Caki2 (cell line): ENCODE data around the gene TBC1D8. TPM values are rescaled to one million over a fixed set of nuclear protein-coding genes. Genes with fewer than 3 reads are reported as not detected.

Experiments
- DNase-seq: peaks from one replicate; pipeline ENCODE4 v3.0.0-alpha.2; 2015; ENCODE audit warnings: low read depth
- in situ Hi-C: cut with HindIII; loops from 2 replicates; pipeline ENCODE4 v1.10.0; 2016; ENCODE audit warnings: low sequenced_read_pairs, low pct_unique_long_range_greater_than_20kb, mixed read lengths
- total RNA-seq: library from RNA; depleted of rRNA; stranded (reverse); fragments of >200 nt; shearing (Covaris generic); gene quantifications from 2 replicates; pipeline ENCODE4 v1.2.3, GENCODE V29; 2014; ENCODE audit warnings: low replicate concordance

TBC1D8 gene
- total RNA-seq, 1 experiment from 2014 or later: 49.8 TPM

DNA sequence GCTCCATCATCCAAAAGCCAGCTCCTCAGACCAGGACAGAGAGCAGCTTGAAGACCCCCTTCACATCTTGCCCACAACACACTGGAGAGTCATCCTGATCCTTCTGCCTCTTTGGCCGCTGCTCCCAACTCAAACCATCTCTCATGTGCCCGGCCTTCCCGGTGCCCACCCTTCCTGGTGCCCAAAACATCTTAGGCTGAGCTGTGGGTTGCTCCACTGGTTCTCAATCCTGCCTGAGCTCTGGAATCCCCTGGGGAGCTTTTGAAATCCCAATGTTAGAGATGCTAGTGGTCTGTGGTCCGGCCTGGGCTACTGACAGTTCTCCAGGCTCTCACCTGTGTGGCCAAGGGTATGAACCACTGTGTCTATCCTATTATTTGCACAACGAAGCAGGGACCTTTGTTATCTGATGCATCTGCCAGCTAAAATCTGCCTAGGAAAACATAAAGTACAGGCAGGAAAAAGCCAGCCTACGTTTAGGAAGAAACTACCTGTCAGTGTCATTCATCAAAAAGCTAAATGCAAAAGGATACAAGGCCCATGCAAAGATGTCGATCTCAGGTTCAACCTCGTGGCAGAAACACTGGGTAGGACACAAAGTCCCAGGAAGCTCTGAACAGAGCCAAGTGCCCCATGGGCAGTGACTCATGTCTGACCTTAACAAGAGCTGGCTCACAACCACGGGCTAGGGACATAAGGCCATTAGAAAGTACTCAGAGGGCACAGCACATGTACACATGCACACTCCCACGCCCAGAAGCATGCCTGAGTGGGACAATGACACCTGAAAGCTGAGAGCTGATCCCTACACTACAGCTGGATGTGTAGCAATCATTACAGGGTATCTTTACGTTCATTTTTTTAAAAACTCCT, 30.8 kb downstream of the TBC1D8 start:
- DNase-seq: peak; percentile 84
- in situ Hi-C loops: no loop called here

DNA sequence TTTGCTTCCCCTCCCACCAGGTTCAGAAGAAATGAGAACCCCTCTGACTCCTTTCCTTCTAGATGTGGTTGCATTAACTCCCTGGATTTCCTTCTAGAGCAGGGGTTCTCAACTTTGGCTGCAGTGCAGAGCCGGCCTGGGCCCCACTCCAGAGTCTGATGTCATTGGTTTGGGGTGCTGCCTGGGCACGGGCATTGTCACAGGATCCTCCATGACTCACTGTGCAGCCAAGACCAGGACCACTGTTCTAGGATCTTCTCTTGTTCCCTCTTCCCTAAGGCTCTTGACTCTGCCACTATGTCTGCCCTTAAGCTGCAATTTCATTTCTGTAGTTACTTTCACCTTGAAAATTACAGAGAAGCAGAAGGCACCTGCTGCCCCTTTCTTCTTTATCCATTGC, 31.8 kb downstream of the TBC1D8 start:
- in situ Hi-C loops: no loop called here
- DNase-seq: no peak

DNA sequence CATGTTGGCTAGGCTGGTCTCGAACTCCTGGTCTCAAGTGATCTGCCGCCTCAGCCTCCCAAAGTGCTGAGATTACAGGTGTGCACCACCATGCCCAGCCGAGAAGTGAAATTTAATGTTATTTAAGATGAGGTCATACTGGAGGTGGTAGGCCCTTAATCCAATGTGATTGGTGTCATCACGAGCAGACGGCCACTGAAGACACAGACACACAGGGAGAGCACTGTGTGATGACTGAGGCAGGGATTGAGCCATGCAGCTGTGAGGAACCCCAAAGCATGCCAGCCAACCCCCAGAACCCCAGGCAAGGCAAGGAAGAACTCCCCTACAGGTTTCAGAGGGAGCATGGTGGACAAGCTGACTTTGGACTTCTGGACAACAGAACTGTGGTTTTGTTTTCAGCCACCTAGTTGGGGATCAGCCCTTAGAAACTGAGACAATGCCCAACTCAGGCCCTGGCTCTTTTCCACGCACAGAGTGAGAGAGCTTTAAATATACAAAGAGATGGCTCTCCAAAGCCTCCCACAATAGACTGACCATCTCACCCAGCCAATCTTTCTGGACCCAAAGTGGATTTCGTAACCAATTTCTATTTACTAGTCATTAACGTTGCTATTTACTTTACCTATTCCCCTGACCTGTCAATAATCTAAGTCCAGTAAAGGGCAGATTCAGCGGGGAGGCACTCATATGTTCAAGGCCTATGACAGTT, 34.2 kb downstream of the TBC1D8 start:
- in situ Hi-C loops: no loop called here
- no peak for DNase-seq

DNA sequence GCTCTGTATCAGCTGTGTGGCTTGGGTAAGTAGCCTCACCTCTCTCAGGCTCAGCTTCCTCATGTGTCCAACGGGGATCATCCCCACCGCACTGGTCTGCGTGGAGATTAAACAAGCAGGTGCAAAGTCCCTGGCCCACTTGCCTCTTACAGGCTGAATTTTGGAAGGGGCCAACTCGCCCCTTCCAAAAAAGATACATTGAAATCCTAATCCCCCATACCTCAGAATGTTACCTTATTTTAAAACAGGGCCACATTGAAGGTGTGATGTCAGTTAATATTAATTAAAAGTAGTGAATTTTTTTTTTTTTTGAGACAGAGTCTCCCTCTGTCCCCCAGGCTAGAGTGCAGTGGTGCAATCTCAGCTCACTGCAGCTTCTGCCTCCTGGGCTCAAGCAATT, 34.8 kb downstream of the TBC1D8 start:
- in situ Hi-C loops: no loop called here
- no peak for DNase-seq

- DNase-seq: no peak
- in situ Hi-C loops: no loop called here
These were observed 35.5 kb downstream of the TBC1D8 start for GRCh38 chr2:101115664-101116063.

- in situ Hi-C loops: no loop called here
- no peak for DNase-seq
These were observed 36.4 kb downstream of the TBC1D8 start for GRCh38 chr2:101114815-101115214.

DNA sequence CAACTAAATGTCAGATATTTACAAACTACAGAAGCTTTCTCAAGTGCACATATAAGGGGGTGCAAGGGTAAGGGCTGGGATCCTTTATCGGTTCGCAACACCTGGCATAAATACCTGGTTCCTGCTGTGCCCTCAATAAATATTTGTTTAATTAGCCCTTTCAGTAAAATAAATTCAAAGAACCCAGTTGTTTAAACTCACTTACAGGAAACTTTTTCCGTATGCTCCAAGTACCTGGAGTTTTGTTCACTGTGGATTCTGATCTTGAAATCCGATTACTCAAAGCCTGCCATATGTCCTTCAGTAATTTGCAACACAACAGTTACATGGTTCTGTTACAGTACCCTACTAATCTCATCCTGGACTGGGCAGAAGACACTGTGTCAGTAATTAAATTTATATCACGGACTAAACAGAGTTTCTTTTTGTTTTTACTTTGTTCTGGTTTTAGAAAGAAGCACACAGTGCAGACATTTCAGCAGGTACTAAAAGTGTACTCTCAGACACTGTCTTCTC, 36.9 kb downstream of the TBC1D8 start:
- in situ Hi-C loops: no loop called here
- no peak for DNase-seq

DNA sequence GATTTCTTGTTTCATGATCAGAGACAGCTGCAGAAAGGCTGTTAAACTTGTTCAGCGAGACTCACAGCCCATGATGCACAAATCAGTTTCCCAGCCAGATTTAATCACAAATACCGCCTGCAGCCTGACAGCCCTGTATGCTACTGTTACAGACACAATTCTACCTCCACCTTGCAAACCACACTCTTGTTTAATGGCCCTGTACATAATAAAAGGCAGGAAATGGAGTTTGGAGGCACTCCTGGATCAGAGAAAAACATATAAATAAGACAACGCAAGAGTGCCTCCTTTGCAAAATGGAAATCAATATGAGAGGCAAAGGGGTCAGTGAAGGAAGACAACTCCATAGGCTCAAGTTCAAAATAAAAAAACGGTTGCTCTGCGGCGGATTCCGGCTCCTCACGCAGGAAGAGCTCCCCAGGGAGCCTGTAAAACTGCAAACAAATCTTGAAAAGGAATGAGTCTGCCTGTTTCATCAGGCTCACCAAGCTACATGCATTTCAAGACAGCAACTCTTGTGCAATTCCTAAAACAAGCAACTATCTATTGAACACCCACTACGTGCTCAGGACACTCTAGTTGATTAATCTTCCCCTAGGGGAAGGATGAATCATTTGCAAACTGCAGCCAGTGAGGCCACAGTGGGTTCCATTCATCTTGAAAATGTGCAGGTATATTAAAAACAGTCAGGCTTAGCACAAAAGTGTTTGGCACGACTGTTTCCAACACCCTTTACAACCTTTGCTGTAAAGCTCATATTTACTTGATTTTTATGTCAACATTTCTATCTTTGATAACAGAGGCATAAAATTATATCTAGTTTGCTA, 37.5 kb downstream of the TBC1D8 start:
- DNase-seq: peak; percentile 68
- in situ Hi-C loops: no loop called here

DNA sequence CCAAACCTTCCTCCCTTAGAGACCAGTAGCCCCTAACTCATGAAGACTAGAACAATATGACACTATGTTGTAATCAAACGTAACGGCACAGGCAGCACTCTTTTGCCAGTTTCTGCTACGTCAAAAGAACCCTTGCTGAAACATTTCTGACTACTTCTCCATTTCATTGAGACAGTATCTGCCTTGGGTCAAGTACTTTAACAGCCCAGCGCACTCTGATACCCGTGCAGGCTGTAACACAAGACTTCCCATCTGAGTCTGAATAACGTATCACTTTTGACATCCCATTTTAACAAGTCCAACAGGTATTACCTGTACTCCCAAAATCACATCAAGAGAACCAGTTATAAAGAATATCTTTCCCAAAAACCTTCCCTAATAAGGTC, 38.4 kb downstream of the TBC1D8 start:
- in situ Hi-C loops: no loop called here
- no peak for DNase-seq

GRCh38 chr2:101111917-101112771, 39.0 kb downstream of the TBC1D8 start:
- DNase-seq: peak; percentile 51
- in situ Hi-C loops: no loop called here

DNA sequence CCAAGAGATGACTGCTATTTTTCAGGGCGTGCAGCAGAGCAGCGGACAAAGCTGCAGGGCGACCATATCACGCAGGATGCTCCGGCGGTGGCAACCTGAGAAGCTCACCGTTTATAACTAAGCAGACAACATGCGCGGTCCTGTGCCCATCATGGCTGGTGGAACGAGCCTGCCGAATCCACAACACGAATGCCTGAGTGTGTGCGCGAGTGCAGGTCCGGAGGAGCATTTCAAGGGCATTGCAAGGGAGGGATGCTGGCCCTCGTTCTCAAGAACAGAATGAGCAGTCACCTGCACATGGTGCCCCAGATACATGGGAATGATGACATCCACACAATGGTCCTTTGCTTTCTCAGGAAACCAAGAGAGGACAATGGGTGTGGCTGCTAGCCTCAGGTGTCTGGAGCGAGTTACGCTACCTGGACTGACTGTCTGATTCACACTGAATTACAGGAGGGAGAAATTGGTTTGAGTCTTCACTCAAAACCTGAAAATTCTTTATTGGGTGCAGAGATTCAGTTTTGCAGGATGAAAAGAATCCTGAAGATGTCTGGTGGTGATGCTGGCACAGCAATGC, 39.8 kb downstream of the TBC1D8 start:
- in situ Hi-C loops: no loop called here
- DNase-seq: no peak

DNA sequence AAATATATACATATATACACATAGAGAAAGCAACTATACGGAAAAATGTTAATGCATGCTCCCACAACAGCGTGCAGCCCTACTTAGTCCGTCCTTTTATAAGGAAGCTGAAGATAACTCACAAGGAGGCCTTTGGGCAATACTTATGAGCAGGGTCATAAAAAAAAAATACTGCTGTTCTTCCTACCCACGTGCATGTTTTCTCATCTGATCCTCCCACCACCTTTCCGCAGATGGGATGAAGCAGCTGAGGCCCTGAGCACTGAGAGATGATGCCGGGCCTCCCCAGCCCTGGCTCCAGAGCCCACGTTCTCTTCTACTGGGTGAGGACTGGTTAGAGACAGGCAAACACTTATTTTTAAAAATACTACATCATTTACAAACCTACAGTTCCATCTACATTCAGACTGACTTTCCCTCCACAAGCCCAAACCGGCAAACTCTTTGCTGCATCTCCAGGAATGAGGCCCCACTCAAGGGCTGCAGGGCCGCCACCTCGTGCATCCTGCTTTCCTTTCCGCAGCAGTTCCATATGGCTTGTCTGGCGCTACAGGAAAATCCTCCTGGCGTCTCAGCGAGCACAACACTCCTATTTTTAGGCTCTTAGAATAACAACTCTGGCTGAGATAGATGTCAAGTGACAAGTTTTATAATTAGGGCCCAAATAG, 41.6 kb downstream of the TBC1D8 start:
- in situ Hi-C loops: no loop called here
- no peak for DNase-seq

GRCh38 chr2:101108357-101108756, 42.8 kb downstream of the TBC1D8 start:
- in situ Hi-C loops: no loop called here
- no peak for DNase-seq

DNA sequence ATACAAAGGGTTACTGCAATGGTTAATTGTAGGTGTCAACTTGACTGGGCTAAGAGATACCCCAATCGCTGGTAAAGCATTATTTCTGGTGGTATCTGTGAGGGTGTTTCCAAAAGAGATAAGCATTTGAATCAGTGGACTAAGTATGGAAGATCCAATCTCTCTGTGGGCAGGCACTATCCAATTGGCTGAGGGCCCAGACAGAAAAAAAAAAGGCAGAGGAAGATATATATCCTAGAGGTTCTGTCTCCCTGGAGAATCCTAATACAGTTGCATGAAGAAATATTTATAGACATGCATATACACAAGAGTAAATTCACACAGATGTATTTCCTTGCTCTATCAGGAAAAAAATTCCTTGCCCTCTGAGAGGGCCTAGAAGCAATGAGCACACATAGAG, 43.9 kb downstream of the TBC1D8 start:
- DNase-seq: no peak
- in situ Hi-C loops: no loop called here

DNA sequence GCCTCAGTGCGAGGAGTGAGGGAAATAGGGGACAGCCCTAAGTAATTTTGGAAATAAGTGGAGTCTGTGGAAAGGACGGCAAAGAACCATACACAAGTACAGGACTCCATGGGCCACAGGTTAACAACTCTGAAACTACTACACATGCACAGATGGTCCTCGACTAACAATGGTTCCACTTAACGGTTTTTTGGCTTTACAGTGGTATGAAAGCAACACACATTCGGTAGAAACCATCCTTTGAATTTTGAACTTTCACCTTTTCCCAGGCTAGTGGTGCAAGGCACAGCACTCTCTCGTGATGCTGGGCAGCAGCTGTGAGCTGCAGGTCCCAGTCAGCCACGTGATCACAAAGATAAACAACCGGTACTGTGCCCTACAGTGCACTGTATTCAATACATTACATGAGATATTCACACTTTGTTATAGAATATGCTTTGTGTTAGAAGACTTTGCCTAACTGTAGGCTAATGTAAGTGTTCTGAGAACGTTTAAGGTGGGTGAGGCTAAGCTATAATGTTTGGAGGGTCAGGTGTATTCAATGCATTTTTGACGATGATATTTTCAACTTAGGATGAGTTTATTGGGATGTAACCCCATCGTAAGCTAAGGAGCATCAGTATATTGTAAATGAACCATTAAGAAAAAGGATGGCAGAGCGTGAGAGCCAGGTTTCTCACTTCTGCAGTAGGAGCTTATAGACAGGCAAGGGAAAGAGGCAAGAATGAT, 44.6 kb downstream of the TBC1D8 start:
- in situ Hi-C loops: no loop called here
- no peak for DNase-seq

- in situ Hi-C loops: no loop called here
- no peak for DNase-seq
These were observed 45.5 kb downstream of the TBC1D8 start for GRCh38 chr2:101105654-101106053.
